IPS-NIHi7 (cell line): ENCODE data around the gene FRMD3.
A peak's percentile ranks its signal among the peaks of the same experiment; 100 is the strongest.

Experiments used
- DNase-seq: peaks from one replicate; pipeline ENCODE4 v3.0.0; 2012; ENCODE audit warnings: mixed read lengths; ENCODE audit errors: extremely low spot score

FRMD3 gene

GRCh38 chr9:83433846-83434245 is 104.4 kb downstream of the FRMD3 start:
- DNase-seq: no peak

- no peak for DNase-seq
Measured at GRCh38 chr9:83432877-83433550, 105.2 kb downstream of the FRMD3 start.

GRCh38 chr9:83432104-83432627 is 106.0 kb downstream of the FRMD3 start:
- peak; percentile 47 for DNase-seq

GRCh38 chr9:83431101-83432060 is 106.8 kb downstream of the FRMD3 start:
- no peak for DNase-seq

- no peak for DNase-seq
Measured at GRCh38 chr9:83430681-83431080, 107.5 kb downstream of the FRMD3 start.

GRCh38 chr9:83429229-83429628 is 109.0 kb downstream of the FRMD3 start:
- no peak for DNase-seq

- DNase-seq: no peak
Measured at GRCh38 chr9:83425240-83425639, 113.0 kb downstream of the FRMD3 start.

- no peak for DNase-seq
Measured at GRCh38 chr9:83424831-83425230, 113.4 kb downstream of the FRMD3 start.

- DNase-seq: no peak
Measured at GRCh38 chr9:83423815-83424707, 114.1 kb downstream of the FRMD3 start.

- DNase-seq: no peak
Measured at GRCh38 chr9:83422527-83422926, 115.7 kb downstream of the FRMD3 start.

- no peak for DNase-seq
Measured at GRCh38 chr9:83420486-83420885, 117.7 kb downstream of the FRMD3 start.

GRCh38 chr9:83419961-83420360 is 118.2 kb downstream of the FRMD3 start:
- DNase-seq: no peak

GRCh38 chr9:83418283-83418682 is 119.9 kb downstream of the FRMD3 start:
- no peak for DNase-seq

- no peak for DNase-seq
Measured at GRCh38 chr9:83413367-83413766, 124.8 kb downstream of the FRMD3 start.

- DNase-seq: no peak
Measured at GRCh38 chr9:83410701-83411100, 127.5 kb downstream of the FRMD3 start.

- DNase-seq: no peak
Measured at GRCh38 chr9:83406921-83407320, 131.3 kb downstream of the FRMD3 start.

GRCh38 chr9:83405759-83406158 is 132.4 kb downstream of the FRMD3 start:
- peak; percentile 25 for DNase-seq

GRCh38 chr9:83403527-83404238 is 134.5 kb downstream of the FRMD3 start:
- DNase-seq: no peak

- no peak for DNase-seq
Measured at GRCh38 chr9:83401328-83401900, 136.8 kb downstream of the FRMD3 start.

- DNase-seq: no peak
Measured at GRCh38 chr9:83396813-83397212, 141.4 kb downstream of the FRMD3 start.

GRCh38 chr9:83396342-83396741 is 141.9 kb downstream of the FRMD3 start:
- no peak for DNase-seq
